Measurements from ENCODE around the gene ELAVL2.

GRCh38 chr9:23672151-23672550 is 153.9 kb downstream of the ELAVL2 start:
- no peak for TF ChIP-seq CTCF (IDR thresholded peaks at IDR 0.05)
- TF ChIP-seq SP1 (CRISPR knock-in tag; conservative IDR thresholded peaks at IDR 0.05) = no peak
- TF ChIP-seq TEAD4 (CRISPR knock-in tag; IDR thresholded peaks at IDR 0.05) = no peak
- no peak for TF ChIP-seq ZNF416 (CRISPR knock-in tag; IDR thresholded peaks at IDR 0.05)
- no peak for TF ChIP-seq USF2 (CRISPR knock-in tag; IDR thresholded peaks at IDR 0.05)
- no peak for TF ChIP-seq ESRRA (CRISPR knock-in tag; IDR thresholded peaks at IDR 0.05; ENCODE audit: borderline replicate concordance)
